SKM-1 (cell line): ENCODE measurements around the gene LMO1.

Source experiments
- DNase-seq: peaks from one replicate; lab custom pipeline; 2025; ENCODE audit not compliant: unreplicated experiment; lab: John Stamatoyannopoulos, UW

The LMO1 gene

DNA sequence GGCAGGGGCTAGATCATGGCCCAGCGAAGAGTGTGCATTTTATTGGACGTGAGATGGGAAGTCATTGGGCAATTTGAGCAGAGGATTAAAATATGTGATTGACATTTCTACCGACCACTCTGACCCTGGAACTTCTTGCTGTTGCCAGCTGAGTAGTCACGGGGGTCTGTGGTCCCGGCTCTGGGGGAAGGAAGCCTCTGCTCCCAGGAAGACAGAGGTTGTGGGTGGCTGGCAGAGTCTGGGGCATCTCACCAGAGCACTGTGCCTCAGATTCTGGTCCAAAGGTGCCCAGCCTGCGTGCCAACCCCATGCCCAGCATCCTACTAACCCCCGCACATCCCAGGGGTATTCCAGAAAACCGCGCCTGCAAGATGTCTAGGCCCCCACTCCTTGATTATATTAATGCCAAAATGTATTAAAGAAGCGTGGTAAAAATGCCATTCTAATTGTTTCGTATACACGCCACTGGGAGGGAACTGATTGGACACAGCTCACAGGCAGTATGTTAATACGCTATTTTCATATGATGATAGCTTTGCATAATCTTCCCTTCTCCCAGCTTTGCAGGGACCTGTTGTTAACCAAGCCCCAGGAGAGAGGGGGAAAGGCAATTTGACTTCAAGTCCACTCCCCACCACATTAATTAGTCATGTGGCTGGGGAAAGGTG is 25.3 kb upstream of the LMO1 start:
- no peak for DNase-seq

DNA sequence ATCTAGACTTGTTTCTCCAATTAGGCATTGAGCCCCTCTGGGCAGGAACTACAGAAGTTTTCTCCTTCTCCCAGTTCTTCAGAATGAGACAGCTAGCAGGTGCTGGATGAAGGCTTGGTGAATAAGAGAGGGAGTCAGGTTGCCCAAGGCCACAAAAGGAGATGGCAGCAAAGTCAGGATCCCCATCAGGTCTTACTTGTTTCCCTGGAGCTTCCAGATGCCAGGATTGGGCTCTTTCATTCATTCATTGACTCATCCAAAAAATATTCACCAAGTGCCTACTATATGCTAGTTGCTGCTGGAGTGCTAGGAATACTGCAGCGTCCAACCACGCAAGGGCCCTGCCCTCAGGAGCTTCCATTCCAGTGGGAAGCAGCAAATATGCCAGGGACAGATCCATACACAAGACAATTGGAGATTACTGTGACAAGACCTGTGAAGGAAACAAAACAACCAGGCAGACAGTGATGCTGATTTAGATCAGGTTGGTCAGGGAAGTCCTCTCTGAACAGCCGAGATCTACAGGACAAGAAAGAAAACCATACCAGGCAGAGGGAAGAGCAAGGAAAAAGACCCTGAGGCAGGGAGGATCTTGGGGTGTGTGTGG is 24.6 kb upstream of the LMO1 start:
- no peak for DNase-seq

DNA sequence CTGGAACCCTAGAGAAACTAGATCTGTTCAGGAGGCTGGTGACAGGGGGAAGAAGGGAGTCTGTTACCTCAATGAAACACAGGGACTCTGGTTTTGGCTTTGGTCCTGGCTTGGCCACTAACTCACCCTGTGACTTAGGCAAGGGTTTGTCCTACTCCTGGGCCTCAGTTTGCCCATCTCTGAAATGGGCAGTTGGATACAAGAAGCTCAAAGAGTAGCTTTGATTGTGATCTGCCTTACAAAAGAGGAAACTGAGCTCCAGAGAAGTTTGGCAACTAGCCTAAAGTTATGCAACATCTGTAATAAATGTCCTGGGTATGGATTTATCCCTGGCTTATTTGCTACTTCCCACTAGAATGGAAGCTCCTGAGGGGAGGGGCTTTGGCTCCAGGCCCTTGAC is 24.0 kb upstream of the LMO1 start:
- no peak for DNase-seq

DNA sequence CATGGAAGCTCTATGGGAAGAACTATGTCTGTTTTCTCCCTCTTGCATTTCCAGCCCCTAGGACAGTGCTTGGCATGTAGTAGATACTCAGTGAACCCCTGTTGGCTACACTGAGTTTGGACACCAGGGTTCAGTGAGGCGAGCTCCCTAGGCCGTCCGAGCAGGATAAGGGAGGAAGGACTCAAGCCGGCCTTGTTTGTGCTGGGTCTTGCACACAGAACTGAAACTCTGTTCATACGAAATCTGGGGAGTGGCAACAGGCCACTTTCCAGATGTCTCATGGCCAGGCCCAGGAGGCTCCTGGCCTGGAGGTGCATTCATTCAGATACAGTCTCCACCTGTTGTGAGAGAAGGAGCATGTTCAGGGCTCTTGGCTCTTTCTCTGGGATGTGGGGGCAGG is 23.6 kb upstream of the LMO1 start:
- no peak for DNase-seq

DNA sequence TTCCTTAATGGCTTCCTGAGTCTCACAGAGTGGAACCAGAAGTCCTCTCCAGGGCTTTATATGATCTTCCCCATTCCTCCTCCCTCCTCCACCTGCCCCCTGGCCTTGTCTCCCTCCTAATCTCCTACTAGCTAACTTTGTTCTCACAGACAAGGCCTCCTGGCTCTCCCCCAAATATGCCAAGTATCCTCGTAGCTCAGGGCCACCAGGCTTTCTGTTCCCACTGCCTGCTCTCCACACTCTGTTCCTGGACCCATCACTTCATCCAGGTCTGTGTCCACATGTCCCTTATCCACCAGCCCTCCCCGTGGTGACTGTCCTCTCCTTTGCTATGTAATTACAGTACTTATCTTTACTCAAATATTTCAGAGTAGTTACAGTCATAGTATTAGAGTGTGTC is 23.2 kb upstream of the LMO1 start:
- no peak for DNase-seq

DNA sequence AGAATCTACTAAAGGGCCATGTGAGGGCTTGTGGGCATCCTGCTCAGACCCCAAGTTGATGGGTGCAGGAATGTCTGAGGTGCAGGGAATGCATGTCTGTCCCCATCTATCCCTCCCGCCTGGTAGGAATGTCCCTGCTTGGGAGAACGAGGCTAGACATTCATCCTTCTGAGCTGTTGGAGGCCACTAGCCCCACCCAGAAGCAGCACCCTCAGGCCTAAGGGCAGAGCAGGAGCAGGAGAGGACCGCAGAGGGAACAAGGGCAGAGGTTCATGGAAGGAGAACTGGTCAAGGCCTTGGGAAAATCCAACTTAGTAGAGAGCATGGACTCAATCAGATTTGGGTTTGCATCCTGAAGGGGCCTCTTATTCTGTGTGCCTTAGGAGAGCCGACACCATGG is 22.1 kb upstream of the LMO1 start:
- DNase-seq = no peak

DNA sequence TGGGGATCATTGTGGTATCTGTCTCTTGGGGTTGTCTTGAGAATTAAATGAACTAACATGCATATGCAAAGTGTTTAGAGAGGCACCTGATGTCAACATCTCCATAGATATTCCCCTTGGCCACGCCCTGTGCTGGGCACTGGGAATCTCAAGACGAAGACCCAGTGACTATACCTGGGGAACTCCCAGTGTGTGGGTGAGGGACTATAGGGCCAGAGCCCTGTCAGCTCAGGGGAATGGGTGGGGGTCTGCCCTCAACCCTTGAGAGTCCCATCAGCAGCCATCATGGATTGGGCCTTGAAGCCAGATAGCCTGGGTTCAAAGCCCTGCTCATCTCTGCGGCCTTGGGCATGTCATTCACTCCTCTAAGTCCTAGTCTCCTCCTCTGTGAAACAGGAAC is 21.6 kb upstream of the LMO1 start:
- no peak for DNase-seq

DNA sequence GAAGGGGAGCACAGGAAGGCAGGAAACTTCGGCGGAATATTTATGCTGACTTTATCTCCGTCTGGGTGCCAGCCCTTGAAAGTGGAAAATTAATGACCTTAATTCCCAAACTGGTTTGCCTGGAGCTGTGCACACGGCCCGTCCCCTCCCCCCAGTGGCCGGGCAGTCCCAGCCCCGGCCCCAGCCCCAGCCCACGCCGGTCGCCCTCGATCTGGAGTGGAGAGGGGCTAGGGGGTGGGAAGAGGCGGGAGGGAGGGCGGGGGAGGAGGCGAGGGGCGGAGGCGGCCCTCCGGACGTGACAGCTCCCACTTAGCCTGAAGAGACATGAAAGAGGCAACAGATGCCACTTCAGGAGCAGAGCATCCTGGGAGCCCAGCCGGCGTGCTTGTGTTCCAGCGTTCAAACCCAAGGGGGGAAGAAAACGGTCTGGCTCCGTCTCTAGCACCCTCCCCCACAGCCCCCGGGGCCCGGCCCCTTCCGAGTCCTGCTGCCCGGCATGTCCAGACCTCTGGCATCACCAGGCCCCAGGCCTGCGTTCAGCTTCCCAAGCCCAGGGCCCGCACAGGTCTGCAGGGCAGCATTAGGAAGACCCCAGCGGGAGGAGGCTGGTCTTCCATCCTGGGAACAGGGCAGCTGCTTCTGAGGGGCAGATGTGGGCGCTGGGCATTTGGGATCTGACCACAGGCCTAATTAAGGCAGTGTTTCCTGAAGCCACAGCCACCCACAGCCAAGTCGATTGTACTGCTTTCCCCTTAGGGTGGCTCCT is 20.0 kb upstream of the LMO1 start:
- DNase-seq = no peak

DNA sequence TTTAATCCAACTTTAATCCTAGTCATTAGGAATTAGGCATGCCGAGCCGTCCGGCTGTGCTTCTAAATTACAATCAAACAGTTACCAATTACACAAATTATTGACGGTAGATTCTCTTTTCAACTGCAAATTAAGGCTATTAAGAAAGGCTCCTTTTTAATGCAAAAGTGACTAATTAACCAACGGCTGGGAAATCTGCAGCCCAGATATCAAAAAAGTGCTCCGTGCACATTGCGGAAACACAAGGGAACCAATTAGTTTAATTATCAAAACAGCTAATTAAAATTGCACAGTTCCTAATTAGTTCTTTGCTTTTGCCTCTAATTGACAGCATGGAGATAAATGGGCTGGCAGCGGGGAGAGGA is 19.4 kb upstream of the LMO1 start:
- no peak for DNase-seq

DNA sequence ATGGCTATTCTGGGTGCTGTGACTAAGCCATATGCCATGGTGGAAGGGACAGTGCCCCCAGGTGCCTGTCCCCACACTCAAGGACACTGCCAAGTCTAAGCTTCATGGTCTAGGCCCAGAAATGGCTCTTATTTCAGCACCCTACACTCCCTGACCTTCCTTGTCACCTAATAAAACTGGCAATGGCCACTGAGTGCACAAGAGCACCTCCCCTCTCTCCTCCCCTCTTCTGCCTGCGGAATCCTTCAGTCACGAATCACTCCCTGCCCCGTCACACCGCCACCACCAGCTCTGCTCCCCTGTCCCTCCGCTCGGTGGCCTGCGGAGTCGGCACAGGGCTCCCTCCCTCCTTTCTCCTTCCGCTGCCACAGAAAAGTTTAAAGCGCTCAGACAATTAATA is 19.0 kb upstream of the LMO1 start:
- DNase-seq = no peak

DNA sequence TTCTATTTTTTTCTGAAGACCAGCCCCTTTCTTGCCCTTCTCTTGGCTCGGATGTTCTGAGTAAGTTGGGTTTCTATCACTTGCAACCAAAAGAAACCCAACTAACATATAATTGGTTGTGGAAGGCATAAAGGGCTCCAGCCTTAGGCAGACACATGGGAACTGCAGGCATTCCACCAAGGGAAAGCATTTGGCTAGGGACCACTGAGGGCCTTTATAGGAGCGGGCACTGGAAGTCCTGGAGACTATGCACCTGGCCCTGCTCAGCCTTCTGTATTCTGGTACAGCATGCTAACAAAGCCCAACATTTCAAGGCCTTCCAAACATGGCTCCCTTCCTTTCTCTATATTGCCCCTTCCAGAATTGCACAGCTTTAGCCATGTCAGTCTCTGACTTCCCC is 17.6 kb upstream of the LMO1 start:
- DNase-seq = no peak

DNA sequence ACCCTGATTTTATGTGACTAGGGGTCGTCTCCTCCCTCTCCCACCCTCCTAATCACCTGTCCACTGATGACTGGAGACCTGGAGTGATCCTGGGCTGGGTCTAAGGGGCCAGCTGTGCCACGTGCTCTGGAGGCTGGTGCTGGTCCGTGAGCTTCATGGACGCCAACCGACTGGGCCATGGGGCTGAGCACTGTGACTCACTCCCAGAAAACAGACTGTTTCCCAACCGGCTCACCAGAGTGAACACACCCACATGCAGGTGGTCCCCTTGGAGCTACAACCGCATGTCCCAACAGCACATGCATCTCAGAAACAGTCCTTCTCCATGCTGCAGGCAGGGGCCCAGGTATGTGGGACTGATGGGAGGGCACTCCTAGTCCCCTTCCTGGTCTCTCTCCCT is 14.0 kb upstream of the LMO1 start:
- DNase-seq = no peak

DNA sequence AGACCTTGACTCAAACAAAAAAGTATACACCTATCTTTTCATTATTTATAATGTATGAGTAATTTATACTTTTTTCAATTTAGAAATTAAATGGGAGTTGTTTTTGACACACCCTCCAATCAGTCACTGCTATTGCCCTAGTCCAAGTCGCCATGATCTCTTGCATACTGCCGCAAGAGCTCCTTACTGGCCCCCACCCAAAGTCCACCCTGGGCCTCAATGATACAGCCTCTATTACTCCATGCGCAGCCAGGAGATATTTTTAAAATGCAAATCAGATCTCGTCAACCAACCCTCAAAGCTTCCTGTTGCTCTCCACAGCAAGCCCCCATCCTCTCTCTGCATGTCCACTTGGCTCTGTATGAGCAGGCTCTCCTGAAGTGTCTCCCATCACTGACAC is 12.8 kb upstream of the LMO1 start:
- DNase-seq = no peak

DNA sequence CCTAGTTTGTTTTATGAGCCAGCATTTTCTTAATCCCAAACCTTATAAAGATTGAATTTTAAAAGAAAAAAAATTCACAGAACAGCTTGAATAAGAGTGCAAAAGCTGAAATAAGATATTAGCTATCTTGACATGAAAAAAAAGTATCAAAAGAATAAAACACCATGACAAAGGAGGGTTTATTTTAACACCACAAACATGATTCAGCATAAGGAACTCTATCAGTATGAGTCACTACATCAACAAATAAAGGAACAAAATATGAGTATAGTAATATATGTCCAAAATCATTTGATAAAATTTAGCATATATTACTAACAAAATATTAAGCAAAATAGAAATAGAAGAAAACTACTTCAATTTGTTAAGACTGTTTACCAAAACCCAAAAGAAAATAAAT is 9.6 kb upstream of the LMO1 start:
- no peak for DNase-seq

DNA sequence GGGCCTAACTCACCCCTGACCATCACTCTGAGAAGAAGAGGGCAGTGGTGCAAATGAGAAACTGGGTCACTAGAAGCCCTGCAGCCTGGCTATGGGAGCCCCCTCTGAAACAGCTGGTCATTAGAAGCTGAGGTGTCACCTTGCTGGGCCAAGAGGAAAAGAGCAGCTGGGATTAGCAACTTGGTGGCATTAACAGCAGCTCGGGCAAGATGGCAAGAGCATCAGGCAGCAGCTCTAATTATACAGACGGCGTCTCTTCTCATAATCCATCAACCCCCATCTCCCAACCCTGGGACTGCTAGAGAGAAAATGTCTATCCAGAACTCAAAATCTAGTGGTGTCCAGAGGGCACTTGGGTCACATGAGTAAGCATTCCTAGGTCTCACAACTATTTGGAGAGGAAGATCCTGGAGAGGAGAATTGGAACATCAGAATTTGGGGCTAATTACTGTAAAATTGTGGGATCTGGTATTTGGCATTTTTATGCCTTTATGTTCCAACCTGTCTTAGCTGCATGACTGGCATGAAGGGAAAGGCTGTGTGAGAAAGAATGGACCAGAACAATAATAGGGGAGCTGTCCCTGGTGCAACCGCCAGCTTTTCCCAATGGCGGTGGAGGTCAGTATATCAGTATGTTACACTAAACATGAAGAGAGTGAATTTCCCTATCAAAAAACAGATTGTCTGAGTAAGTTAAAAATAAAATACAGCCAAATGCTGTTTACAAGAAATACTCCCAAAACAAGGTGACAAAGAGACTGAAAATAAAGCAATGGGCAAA is 7.6 kb upstream of the LMO1 start:
- DNase-seq = no peak

DNA sequence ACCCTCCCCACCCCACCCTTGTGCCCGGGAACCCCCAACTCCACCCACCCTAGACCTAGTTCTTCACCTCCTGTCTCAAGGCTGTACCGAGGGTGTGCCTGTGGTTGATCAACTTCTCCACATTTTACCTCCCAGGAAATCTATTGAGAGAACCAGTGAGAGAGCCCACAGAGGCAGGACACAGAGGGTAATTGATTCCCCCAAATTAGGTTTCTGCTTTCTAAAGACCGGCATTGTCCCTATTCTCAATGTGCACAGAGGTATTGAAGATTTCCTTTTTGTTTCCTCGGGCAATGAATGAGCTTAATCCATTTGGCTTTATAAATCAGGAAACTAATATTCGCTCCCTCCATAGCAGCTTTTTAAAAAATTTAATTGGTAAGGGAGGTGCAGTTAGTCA is 6.0 kb upstream of the LMO1 start:
- no peak for DNase-seq

DNA sequence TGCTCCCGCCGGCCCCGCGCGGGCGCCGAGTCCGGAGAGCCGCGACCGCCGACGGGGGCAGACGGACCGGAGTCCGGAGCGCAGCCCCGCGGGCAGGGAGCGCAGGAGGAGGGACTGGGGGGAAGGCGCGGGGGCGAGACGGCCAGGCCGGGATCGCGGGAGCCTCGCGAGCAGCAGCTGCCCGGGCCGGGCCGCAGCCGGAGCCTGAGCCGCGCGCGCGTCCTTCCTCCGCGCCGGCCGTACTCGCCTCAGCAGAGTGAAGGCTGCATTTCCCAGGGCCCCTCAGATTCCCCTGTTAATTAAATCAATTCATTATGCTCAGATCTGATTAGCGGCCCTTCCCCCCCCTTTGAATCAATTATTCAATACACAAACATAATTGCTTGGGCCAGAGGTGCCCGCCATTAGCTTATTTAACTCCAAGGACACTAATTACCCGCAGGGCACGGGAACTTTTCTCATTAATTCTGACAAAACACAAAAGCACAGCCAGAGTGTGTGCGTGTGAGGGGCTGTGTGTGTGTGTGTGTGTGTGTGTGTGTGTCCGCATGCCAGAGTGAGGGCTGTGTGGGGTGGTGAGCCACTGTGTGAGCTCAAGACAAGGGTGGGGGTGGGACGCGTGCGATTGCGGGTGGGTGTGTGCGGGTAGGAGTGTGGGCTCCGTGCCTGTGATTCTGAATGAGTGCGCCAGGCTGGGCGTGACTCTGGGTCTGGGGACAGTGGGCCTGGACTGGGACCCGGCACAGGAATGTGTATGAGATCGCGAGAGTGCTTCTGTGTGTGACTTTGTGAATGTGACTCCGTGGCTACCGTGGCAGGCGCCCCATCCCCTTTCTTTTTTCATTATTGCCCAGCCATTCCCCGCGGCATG is 5.1 kb upstream of the LMO1 start:
- no peak for DNase-seq

DNA sequence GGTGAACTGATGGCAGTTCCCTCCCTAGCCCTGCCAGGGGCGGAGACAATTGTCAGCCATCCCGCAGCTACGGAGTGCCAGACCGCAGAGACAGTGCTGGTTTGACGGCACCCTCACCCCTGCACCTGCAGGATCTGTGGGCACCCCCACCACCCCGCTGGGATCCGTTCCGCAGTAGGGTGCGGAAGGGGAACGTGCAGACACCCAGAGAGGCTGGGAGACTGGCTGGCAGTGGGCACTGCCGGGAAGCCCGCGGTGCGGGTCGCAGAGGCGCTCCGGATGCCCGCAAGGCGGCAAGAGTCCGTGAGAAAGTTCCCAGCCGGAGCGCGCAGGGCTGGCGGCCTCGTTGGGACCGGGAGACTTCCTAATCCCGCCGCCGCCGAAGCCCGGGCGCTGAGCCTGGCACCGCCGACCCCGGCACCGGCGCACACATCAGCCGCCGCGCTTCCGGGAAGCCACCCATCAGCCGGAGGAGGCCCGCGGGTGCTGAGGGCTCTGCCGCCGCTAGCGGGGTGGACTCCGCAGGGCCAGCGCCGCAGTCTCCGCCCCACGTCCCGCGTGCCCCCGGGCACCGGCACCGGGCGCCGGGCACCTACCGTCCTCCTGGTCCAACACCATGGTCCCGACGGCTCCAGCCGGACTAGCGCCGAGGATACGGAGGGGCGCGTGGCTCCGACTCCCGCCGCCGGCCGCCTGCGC is 4.3 kb upstream of the LMO1 start:
- DNase-seq = no peak

DNA sequence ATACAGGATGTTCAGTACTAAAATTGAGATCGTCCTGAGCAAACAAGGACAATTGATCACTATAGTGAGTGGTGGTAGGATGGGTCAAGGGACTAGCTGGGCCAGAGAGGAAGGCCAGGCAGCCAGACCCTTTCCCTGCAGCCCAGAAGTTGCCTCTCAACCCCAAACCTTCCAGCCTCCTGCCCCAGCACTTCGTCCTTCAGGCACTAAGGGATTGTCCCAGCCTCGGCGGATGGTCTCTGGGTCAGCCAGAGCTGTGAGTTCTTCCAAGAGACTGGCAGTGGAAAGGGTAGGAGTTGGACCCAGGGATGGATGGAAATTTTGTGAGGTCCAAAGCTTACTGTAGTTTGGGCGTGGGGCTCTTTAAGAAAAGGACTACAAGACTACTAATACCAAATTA is 3.6 kb upstream of the LMO1 start:
- DNase-seq = no peak
